CD4-positive, alpha-beta T cell treated with Interleukin-4 for 4 hours (primary cell): Measurements from ENCODE around the gene BBS12.

ENCODE experiments used
- DNase-seq: peaks from one replicate; pipeline ENCODE4 v3.0.0-alpha.2; 2020

Gene BBS12

GRCh38 chr4:122732329-122733026 is at the start of gene BBS12:
TSS of gene BBS12 (plus strand) at chr4:122732704. CDS start at chr4:122741893, 9,189 bp downstream.
- DNase-seq = peak; percentile 99

- no peak for DNase-seq
Measured at GRCh38 chr4:122686691-122687090, 45.8 kb upstream of the BBS12 start.

- no peak for DNase-seq
Measured at GRCh38 chr4:122687531-122688061, 44.9 kb upstream of the BBS12 start.

- no peak for DNase-seq
Measured at GRCh38 chr4:122688529-122689140, 43.9 kb upstream of the BBS12 start.

- no peak for DNase-seq
Measured at GRCh38 chr4:122689972-122690371, 42.5 kb upstream of the BBS12 start.

GRCh38 chr4:122691988-122692387 is 40.5 kb upstream of the BBS12 start:
- DNase-seq = no peak

GRCh38 chr4:122692641-122693520 is 39.6 kb upstream of the BBS12 start:
- DNase-seq = no peak

- DNase-seq = no peak
Measured at GRCh38 chr4:122695226-122695625, 37.3 kb upstream of the BBS12 start.

- DNase-seq = no peak
Measured at GRCh38 chr4:122700178-122700725, 32.3 kb upstream of the BBS12 start.

- DNase-seq = no peak
Measured at GRCh38 chr4:122701061-122701460, 31.4 kb upstream of the BBS12 start.

GRCh38 chr4:122701965-122702364 is 30.5 kb upstream of the BBS12 start:
- DNase-seq = no peak

- no peak for DNase-seq
Measured at GRCh38 chr4:122702939-122703338, 29.6 kb upstream of the BBS12 start.

- DNase-seq = no peak
Measured at GRCh38 chr4:122703868-122704267, 28.6 kb upstream of the BBS12 start.

- no peak for DNase-seq
Measured at GRCh38 chr4:122705009-122705408, 27.5 kb upstream of the BBS12 start.

GRCh38 chr4:122705547-122706117 is 26.9 kb upstream of the BBS12 start:
- no peak for DNase-seq

GRCh38 chr4:122706511-122706910 is 26.0 kb upstream of the BBS12 start:
- no peak for DNase-seq

- DNase-seq = no peak
Measured at GRCh38 chr4:122707497-122707896, 25.0 kb upstream of the BBS12 start.

- no peak for DNase-seq
Measured at GRCh38 chr4:122709236-122709635, 23.3 kb upstream of the BBS12 start.

- peak; percentile 19 for DNase-seq
Measured at GRCh38 chr4:122710434-122711308, 21.8 kb upstream of the BBS12 start.

GRCh38 chr4:122711919-122712318 is 20.6 kb upstream of the BBS12 start:
- DNase-seq = no peak

- DNase-seq = no peak
Measured at GRCh38 chr4:122712782-122713181, 19.7 kb upstream of the BBS12 start.

GRCh38 chr4:122715221-122715620 is 17.3 kb upstream of the BBS12 start:
- no peak for DNase-seq
